GM12892 (cell line): Measurements from ENCODE around the gene ADPRHL1.

Experiments used
- POLR2A ChIP-seq: IDR thresholded peaks from 2 replicates; pipeline ENCODE4 v1.6.1; 2011; ENCODE audit warnings: low read depth, low read length, control low read depth
- POLR2AphosphoS5 ChIP-seq: IDR thresholded peaks from 2 replicates; pipeline ENCODE4 v1.6.1; 2011; ENCODE audit warnings: low read depth, low read length, control low read depth
- TAF1 ChIP-seq: IDR thresholded peaks from 2 replicates; pipeline ENCODE4 v1.6.1; 2011; ENCODE audit warnings: low read depth, mild to moderate bottlenecking, control low read depth, low read length, borderline replicate concordance

- TF ChIP-seq TAF1: no peak
- no peak for TF ChIP-seq POLR2A
- TF ChIP-seq POLR2AphosphoS5: no peak
These were observed 7.3 kb upstream of the ADPRHL1 start for GRCh38 chr13:113460599-113460998.
